Measurements from ENCODE around the gene OR14I1. TPM values are rescaled to one million over a fixed set of nuclear protein-coding genes. Genes with fewer than 3 reads are reported as not detected.
"Not testable (repeated sequence)": the region's sequence is repeated elsewhere in the genome, so short reads cannot be mapped to it uniquely, and the experiment has no call there.

OR14I1 gene
- total and polyA plus RNA-seq, 4 donors, result not detected

- H3K9me3 ChIP-seq (ENCODE audit: control insufficient read depth in 4 of 4, low read length in 3 of 4), result peaks cover 0 to 5% (median 0%) of the 10 kb centered on the region in 4 donors
- no peak overlapping the region for H3K27ac ChIP-seq (ENCODE audit: low read depth in 1 of 2, low read length in 2 of 2)
- TF ChIP-seq NR2F2 (IDR thresholded peaks at IDR 0.05), result no peak
- no peak for TF ChIP-seq FOXA1 (IDR thresholded peaks at IDR 0.05)
- TF ChIP-seq, protein P1, sequence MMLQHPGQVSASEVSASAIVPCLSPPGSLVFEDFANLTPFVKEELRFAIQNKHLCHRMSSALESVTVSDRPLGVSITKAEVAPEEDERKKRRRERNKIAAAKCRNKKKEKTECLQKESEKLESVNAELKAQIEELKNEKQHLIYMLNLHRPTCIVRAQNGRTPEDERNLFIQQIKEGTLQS (IDR thresholded peaks at IDR 0.05), result no peak
- no peak for TF ChIP-seq JUND (IDR thresholded peaks at IDR 0.05)
- TF ChIP-seq TAF1 (conservative IDR thresholded peaks at IDR 0.05), result no peak
- TF ChIP-seq RXRA (IDR thresholded peaks at IDR 0.05), result no peak
- no peak for TF ChIP-seq ZBTB33 (IDR thresholded peaks at IDR 0.05)
- no peak for TF ChIP-seq YY1 (IDR thresholded peaks at IDR 0.05)
- TF ChIP-seq SP1 (IDR thresholded peaks at IDR 0.05), result no peak
- no peak for TF ChIP-seq HNF4A (conservative IDR thresholded peaks at IDR 0.05)
- no peak for TF ChIP-seq HNF4G (IDR thresholded peaks at IDR 0.05)
- no peak for TF ChIP-seq CTCF (IDR thresholded peaks at IDR 0.05; ENCODE audit: low read depth, low read length, missing input control)
- TF ChIP-seq REST (IDR thresholded peaks at IDR 0.05), result no peak
- TF ChIP-seq RAD21 (IDR thresholded peaks at IDR 0.05), result no peak
- no peak for TF ChIP-seq FOXA2 (IDR thresholded peaks at IDR 0.05)
- TF ChIP-seq MAX (IDR thresholded peaks at IDR 0.05), result no peak
- TF ChIP-seq EGR1 (IDR thresholded peaks at IDR 0.05; ENCODE audit: low read depth in 2 of 2), result no peak
- TF ChIP-seq GABPA (IDR thresholded peaks at IDR 0.05 in 1 of 2, conservative IDR thresholded peaks at IDR 0.05 in 1 of 2), result no peak
- H3K27me3 ChIP-seq (ENCODE audit: control insufficient read depth in 4 of 4, insufficient read depth in 4 of 4, low read length in 3 of 4), result no peaks in the 10 kb centered on the region
- H3K36me3 ChIP-seq (ENCODE audit: control insufficient read depth in 4 of 4, insufficient read depth in 3 of 4, low read depth in 1 of 4, low read length in 3 of 4), result no peaks in the 10 kb centered on the region
- no peak overlapping the region for H3K4me3 ChIP-seq (ENCODE audit: low read depth in 1 of 3, low read length in 3 of 3)
- no peak overlapping the region for H3K9ac ChIP-seq (ENCODE audit: low read depth in 1 of 2, low read length in 2 of 2)
- no peaks in the 10 kb centered on the region for H3K4me1 ChIP-seq (ENCODE audit: control insufficient read depth in 4 of 4, insufficient read depth in 4 of 4, low read length in 3 of 4)
- DNase-seq (ENCODE audit: low spot score), result no peak
- 65% methylated on average over 1 of the region's 1 CpG for WGBS
Observed at GRCh38 chr1:248670003-248670402, 32.6 kb downstream of the OR14I1 start.

DNA sequence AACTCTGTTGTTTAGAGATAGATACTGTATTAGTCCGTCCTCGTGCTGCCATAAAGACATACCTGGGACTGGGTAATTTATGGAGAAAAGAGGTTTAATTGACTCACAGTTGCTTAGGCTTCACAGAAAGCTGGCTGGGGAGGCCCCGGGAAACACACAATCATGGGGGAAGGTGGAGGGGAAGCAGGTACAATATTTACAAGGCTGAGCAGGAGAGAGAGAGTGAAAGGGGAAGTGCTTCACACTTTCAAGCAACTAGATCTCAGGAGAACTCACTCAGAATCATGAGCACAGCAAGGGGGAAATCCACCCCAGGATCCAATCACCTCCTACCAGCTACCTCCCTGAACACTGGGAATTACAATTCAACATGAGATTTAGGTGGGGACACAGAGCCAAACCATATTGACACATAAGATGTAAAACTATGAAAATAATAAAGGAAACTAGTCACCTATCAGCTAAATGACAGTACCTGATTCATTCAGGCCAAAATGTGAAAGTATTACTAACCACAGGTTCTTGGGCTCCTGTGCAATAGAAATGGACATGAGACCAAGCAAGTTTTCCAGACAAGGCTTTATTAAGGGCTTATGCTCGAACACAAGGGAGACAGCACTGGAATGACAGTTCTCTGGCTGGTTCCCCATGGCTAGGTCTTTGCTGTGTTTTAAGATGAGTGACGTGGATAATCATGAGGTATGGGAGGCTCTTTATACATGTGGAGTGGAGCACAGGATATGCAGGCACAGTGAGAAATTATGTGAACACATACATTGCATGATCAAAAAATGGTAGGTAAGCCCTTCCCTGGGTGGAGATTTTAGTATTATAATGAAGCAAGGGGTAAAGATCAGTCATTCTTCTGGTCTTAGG lies 38.9 kb downstream of the OR14I1 start:
- H3K4me1 ChIP-seq (ENCODE audit: control insufficient read depth in 4 of 4, insufficient read depth in 4 of 4, low read length in 3 of 4); H3K4me3 ChIP-seq (ENCODE audit: low read depth in 1 of 3, low read length in 3 of 3); H3K36me3 ChIP-seq (ENCODE audit: control insufficient read depth in 4 of 4, insufficient read depth in 3 of 4, low read depth in 1 of 4, low read length in 3 of 4); H3K9me3 ChIP-seq (ENCODE audit: control insufficient read depth in 4 of 4, low read length in 3 of 4); H3K27me3 ChIP-seq (ENCODE audit: control insufficient read depth in 4 of 4, insufficient read depth in 4 of 4, low read length in 3 of 4); H3K27ac ChIP-seq (ENCODE audit: low read depth in 1 of 2, low read length in 2 of 2); DNase-seq (ENCODE audit: low spot score); H3K9ac ChIP-seq (ENCODE audit: low read depth in 1 of 2, low read length in 2 of 2): not testable (repeated sequence)
- WGBS, result 66% methylated on average over 5 of the region's 5 CpGs

GRCh38 chr1:248656797-248657196 lies 45.8 kb downstream of the OR14I1 start:
- not testable (repeated sequence) for H3K4me1 ChIP-seq (ENCODE audit: control insufficient read depth in 4 of 4, insufficient read depth in 4 of 4, low read length in 3 of 4); H3K27me3 ChIP-seq (ENCODE audit: control insufficient read depth in 4 of 4, insufficient read depth in 4 of 4, low read length in 3 of 4); DNase-seq (ENCODE audit: low spot score); H3K27ac ChIP-seq (ENCODE audit: low read depth in 1 of 2, low read length in 2 of 2); H3K9me3 ChIP-seq (ENCODE audit: control insufficient read depth in 4 of 4, low read length in 3 of 4); H3K36me3 ChIP-seq (ENCODE audit: control insufficient read depth in 4 of 4, insufficient read depth in 3 of 4, low read depth in 1 of 4, low read length in 3 of 4); H3K4me3 ChIP-seq (ENCODE audit: low read depth in 1 of 3, low read length in 3 of 3); H3K9ac ChIP-seq (ENCODE audit: low read depth in 1 of 2, low read length in 2 of 2)
- 89% methylated on average over 1 of the region's 6 CpGs for WGBS

- H3K4me3 ChIP-seq (ENCODE audit: low read depth in 1 of 3, low read length in 3 of 3); DNase-seq (ENCODE audit: low spot score); H3K27me3 ChIP-seq (ENCODE audit: control insufficient read depth in 4 of 4, insufficient read depth in 4 of 4, low read length in 3 of 4); H3K9ac ChIP-seq (ENCODE audit: low read depth in 1 of 2, low read length in 2 of 2); H3K27ac ChIP-seq (ENCODE audit: low read depth in 1 of 2, low read length in 2 of 2); H3K9me3 ChIP-seq (ENCODE audit: control insufficient read depth in 4 of 4, low read length in 3 of 4); H3K4me1 ChIP-seq (ENCODE audit: control insufficient read depth in 4 of 4, insufficient read depth in 4 of 4, low read length in 3 of 4); H3K36me3 ChIP-seq (ENCODE audit: control insufficient read depth in 4 of 4, insufficient read depth in 3 of 4, low read depth in 1 of 4, low read length in 3 of 4): not testable (repeated sequence)
- no CpG with 5 or more reads among the region's 3 CpGs for WGBS
Observed at GRCh38 chr1:248655354-248655753, 47.2 kb downstream of the OR14I1 start, which contains the start of gene OR2T27. OR2T27 (minus strand) TSS chr1:248655528; CDS start chr1:248650884, 4,644 bp downstream.
